Loucy (cell line): ENCODE measurements around the gene PLEKHH1.

Experiments used
- H2AFZ ChIP-seq: fragments of 200-600 bp; sonication (generic); 2 replicates; pipeline ENCODE4 v1.6.0; 2016; ENCODE audit warnings: antibody characterized with exemption, mild to moderate bottlenecking, low read length, moderate library complexity
- H3F3A ChIP-seq: fragments of 200-600 bp; 2 replicates; pipeline ENCODE4 v1.6.0; 2016; ENCODE audit warnings: antibody characterized with exemption, low read depth, mild to moderate bottlenecking
- H3K27me3 ChIP-seq: fragments of 200-600 bp; sonication (generic); 2 replicates; pipeline ENCODE4 v1.6.1; 2014; ENCODE audit warnings: low read length, mild to moderate bottlenecking; ENCODE audit not compliant: insufficient read depth, poor library complexity, severe bottlenecking
- H3K36me3 ChIP-seq: fragments of 200-600 bp; sonication (generic); 2 replicates; pipeline ENCODE4 v1.6.1; 2016; ENCODE audit warnings: low read length; ENCODE audit not compliant: insufficient read depth
- H3K4me1 ChIP-seq: fragments of 200-600 bp; sonication (generic); 2 replicates; pipeline ENCODE4 v1.5.1; 2014; ENCODE audit warnings: low read length, mild to moderate bottlenecking; ENCODE audit not compliant: insufficient read depth, poor library complexity, severe bottlenecking
- H3K4me2 ChIP-seq: fragments of 200-600 bp; sonication (generic); 2 replicates; pipeline ENCODE4 v1.6.0; 2014; ENCODE audit warnings: antibody characterized with exemption, low read length, low read depth, mild to moderate bottlenecking; ENCODE audit not compliant: poor library complexity, severe bottlenecking
- H3K4me3 ChIP-seq: fragments of 200-600 bp; sonication (generic); 2 replicates; pipeline ENCODE4 v1.5.1; 2014; ENCODE audit warnings: low read length, mild to moderate bottlenecking, mixed read lengths; ENCODE audit not compliant: poor library complexity, severe bottlenecking
- H3K79me2 ChIP-seq: fragments of 200-600 bp; sonication (generic); 2 replicates; pipeline ENCODE4 v1.6.1; 2014; ENCODE audit warnings: low read length; ENCODE audit not compliant: insufficient read depth
- H3K9ac ChIP-seq: fragments of 200-600 bp; sonication (generic); 2 replicates; pipeline ENCODE4 v1.6.0; 2014; ENCODE audit warnings: mild to moderate bottlenecking, low read depth, low read length, moderate library complexity; ENCODE audit not compliant: poor library complexity, severe bottlenecking
- H3K9me2 ChIP-seq: fragments of 200-600 bp; sonication (generic); replicated peaks from 2 replicates; pipeline ENCODE4 v1.6.1; 2016; ENCODE audit warnings: low read depth, low read length, mixed read lengths
- H3K9me3 ChIP-seq: fragments of 200-600 bp; sonication (generic); 2 replicates; pipeline ENCODE4 v1.6.1; 2014; ENCODE audit warnings: mild to moderate bottlenecking, antibody characterized with exemption, low read length, low read depth; ENCODE audit not compliant: insufficient read depth
- H4K20me1 ChIP-seq: fragments of 200-600 bp; sonication (generic); 2 replicates; pipeline ENCODE4 v1.6.0; 2014; ENCODE audit warnings: antibody characterized with exemption, low read length, mild to moderate bottlenecking; ENCODE audit not compliant: insufficient read depth, poor library complexity, severe bottlenecking
- CTCF ChIP-seq: fragments of 200-600 bp; sonication (generic); conservative IDR thresholded peaks from 2 replicates; pipeline ENCODE4 v1.5.1; 2014; ENCODE audit warnings: mild to moderate bottlenecking, antibody characterized with exemption, low read length
- EZH2phosphoT487 ChIP-seq: fragments of 200-600 bp; IDR thresholded peaks from 2 replicates; pipeline ENCODE4 v1.6.1; 2018; ENCODE audit warnings: antibody characterized with exemption, mild to moderate bottlenecking, moderate library complexity, borderline replicate concordance

The PLEKHH1 gene

GRCh38 chr14:67633451-67634147 is 100.5 kb downstream of the PLEKHH1 start:
- Histone ChIP-seq H3K4me2 (no peak overlapping the region), H3K27me3 (no peaks in the 10 kb centered on the region), H3K4me3 (no peak overlapping the region), H4K20me1 (no peaks in the 10 kb centered on the region), H3K9me2 (no peaks in the 10 kb centered on the region), H3K79me2 (no peaks in the 10 kb centered on the region), H2AFZ (no peak overlapping the region), H3F3A (no peaks in the 10 kb centered on the region), H3K9ac (no peak overlapping the region), H3K4me1 (no peaks in the 10 kb centered on the region), H3K36me3 (no peaks in the 10 kb centered on the region), H3K9me3 (no peaks in the 10 kb centered on the region)
- TF ChIP-seq CTCF (no peak), EZH2phosphoT487 (no peak)

- no peak overlapping the region for H3K4me2 ChIP-seq
- H2AFZ ChIP-seq: no peak overlapping the region
- no peak overlapping the region for H3K9ac ChIP-seq
- no peaks in the 10 kb centered on the region for H4K20me1 ChIP-seq
- no peaks in the 10 kb centered on the region for H3K9me3 ChIP-seq
- no peak overlapping the region for H3K4me3 ChIP-seq
- H3F3A ChIP-seq: no peaks in the 10 kb centered on the region
- no peaks in the 10 kb centered on the region for H3K79me2 ChIP-seq
- H3K9me2 ChIP-seq: no peaks in the 10 kb centered on the region
- H3K4me1 ChIP-seq: no peaks in the 10 kb centered on the region
- TF ChIP-seq CTCF: no peak
- no peak for TF ChIP-seq EZH2phosphoT487
- H3K36me3 ChIP-seq: no peaks in the 10 kb centered on the region
- no peaks in the 10 kb centered on the region for H3K27me3 ChIP-seq
These were observed 103.3 kb downstream of the PLEKHH1 start for GRCh38 chr14:67636361-67636919.

GRCh38 chr14:67638642-67639041 is 105.6 kb downstream of the PLEKHH1 start:
- H3K36me3 ChIP-seq: no peaks in the 10 kb centered on the region
- H3F3A ChIP-seq: no peaks in the 10 kb centered on the region
- no peak overlapping the region for H3K4me3 ChIP-seq
- no peak overlapping the region for H2AFZ ChIP-seq
- H3K9me2 ChIP-seq: no peaks in the 10 kb centered on the region
- H4K20me1 ChIP-seq: no peaks in the 10 kb centered on the region
- H3K27me3 ChIP-seq: no peaks in the 10 kb centered on the region
- H3K79me2 ChIP-seq: no peaks in the 10 kb centered on the region
- H3K4me2 ChIP-seq: no peak overlapping the region
- H3K9ac ChIP-seq: no peak overlapping the region
- TF ChIP-seq CTCF: no peak
- TF ChIP-seq EZH2phosphoT487: no peak
- H3K4me1 ChIP-seq: peaks cover 4% of the 10 kb centered on the region
- H3K9me3 ChIP-seq: no peaks in the 10 kb centered on the region
